ENCODE data around the gene UFSP1.
"Not testable (repeated sequence)": the region's sequence is repeated elsewhere in the genome, so short reads cannot be mapped to it uniquely, and the experiment has no call there.

The UFSP1 gene

GRCh38 chr7:100854899-100855298, 34.6 kb downstream of the UFSP1 start:
- DNase-seq, result not testable (repeated sequence)

- no peak for DNase-seq
These were observed 35.2 kb downstream of the UFSP1 start for GRCh38 chr7:100854146-100854895.

GRCh38 chr7:100852048-100852872, 37.3 kb downstream of the UFSP1 start, which contains the start of gene SLC12A9:
Gene SLC12A9 (plus strand): TSS chr7:100852713. CDS start chr7:100854198, 1,485 bp downstream.
- peak; percentile 92 for DNase-seq

GRCh38 chr7:100847360-100847759, 42.2 kb downstream of the UFSP1 start:
- DNase-seq, result no peak

- no peak for DNase-seq
These were observed 48.9 kb downstream of the UFSP1 start for GRCh38 chr7:100840470-100841100.

- no peak for DNase-seq
These were observed 50.2 kb downstream of the UFSP1 start for GRCh38 chr7:100839361-100839760.

All from fibroblast of skin of back (primary cell).